ENCODE data around the gene MTERF4. TPM values are rescaled to one million over a fixed set of nuclear protein-coding genes. Genes with fewer than 3 reads are reported as not detected.

The MTERF4 gene
- total RNA-seq, 1 donor from 2014 or later = 28.2 TPM

DNA sequence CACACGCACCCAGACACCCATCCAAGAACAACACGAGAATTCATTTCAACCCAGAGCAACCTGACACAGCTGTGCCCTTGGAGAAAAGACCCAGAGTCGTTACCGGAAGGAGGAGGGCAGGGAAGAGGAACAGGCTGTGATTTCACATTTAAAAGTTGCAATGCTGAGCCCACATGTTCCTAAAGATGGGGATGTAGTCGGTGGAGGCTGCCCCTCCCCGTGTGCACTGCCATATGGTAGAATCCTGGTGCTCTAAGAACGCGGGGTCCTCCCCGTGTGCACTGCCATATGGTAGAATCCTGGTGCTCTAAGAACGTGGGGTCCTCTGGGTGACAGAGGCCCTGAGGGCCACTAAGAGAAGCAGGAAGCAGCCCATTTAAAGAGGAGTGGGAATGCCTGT, 10.9 kb downstream of the MTERF4 start:
- DNase-seq (ENCODE audit: extremely low read depth, low read depth, low spot score) = no peak

GRCh38 chr2:241088791-241089732, 13.0 kb downstream of the MTERF4 start:
- no peak for DNase-seq (ENCODE audit: extremely low read depth, low read depth, low spot score)

DNA sequence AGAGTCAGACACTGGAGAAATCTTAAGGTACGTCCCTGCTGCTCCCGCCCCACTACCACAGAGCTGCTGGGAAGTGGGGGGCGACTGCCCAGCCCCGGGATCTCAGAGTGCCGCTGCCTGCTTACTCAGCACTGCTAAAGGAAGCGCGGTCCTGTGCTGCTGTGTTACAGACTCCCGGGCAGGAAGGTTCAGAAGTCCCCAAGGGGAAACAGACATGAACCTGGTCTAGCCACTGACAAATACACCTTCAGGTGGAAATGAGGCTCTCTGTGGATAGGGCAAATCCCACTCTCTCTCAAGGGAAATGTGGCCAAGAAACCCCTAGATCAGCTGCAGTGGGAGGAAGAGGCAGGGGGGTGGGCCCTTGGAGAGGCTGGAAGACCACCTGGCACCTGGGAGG, 13.7 kb downstream of the MTERF4 start:
- DNase-seq (ENCODE audit: extremely low read depth, low read depth, low spot score) = no peak

- DNase-seq (ENCODE audit: extremely low read depth, low read depth, low spot score) = no peak
These were observed 14.4 kb downstream of the MTERF4 start for GRCh38 chr2:241087420-241088268.

- no peak for DNase-seq (ENCODE audit: extremely low read depth, low read depth, low spot score)
These were observed 17.1 kb downstream of the MTERF4 start for GRCh38 chr2:241084856-241085444.

GRCh38 chr2:241083091-241083415, 19.0 kb downstream of the MTERF4 start:
- DNase-seq (ENCODE audit: extremely low read depth, low read depth, low spot score) = no peak

GRCh38 chr2:241082341-241083090, 19.6 kb downstream of the MTERF4 start:
- no peak for DNase-seq (ENCODE audit: extremely low read depth, low read depth, low spot score)

DNA sequence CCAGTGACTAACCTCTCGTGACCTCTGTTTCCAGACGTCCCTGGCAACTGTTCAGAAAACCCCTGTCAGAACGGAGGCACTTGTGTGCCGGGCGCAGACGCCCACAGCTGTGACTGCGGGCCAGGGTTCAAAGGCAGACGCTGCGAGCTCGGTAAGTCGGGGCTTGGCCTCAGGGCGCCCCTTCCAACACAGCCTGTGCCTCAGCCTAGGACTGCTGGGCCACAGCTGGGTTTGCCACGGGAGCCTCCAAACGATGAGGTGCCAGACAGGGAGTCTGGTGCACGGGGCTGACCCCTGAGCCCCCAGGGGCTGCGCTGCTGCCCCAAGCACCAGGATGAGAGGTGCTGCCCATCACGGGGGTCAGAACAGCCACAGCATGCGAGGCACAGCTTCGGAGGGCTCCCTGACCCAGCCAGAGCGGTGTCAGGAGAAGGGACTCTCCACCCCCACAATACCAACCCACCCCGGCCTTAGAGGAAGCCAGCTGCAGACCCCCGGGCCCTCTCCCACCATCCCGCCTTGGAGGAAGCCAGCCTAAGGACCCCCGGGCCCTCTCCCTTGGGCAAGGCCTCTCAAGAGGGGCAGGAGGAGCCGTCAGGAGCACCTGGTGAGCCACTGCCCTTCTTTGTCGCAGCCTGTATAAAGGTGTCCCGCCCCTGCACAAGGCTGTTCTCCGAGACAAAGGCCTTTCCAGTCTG, 20.3 kb downstream of the MTERF4 start:
- DNase-seq (ENCODE audit: extremely low read depth, low read depth, low spot score) = no peak

DNA sequence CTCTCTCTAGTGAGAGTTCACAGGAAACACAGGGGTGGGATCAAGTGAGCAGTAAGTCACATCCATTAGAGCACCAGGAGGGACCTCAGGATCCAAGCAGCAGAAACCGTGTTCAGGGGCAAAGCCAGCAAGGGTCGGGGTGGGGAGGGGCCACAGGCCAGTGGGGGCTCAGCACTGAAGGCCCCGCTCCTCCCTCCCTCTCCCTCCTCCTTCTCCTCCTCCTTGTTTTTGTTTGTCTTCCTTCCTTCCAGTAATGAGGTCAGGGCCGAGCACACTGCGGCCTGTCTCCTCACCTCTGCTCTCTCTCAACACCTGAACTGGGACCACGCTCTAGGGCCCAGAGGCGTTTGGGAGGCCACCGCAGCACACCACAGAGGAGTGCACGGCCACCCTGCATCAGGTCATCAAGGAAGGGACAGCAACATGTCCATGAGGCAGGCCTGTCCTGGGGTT, 20.9 kb downstream of the MTERF4 start:
- DNase-seq (ENCODE audit: extremely low read depth, low read depth, low spot score) = no peak

DNA sequence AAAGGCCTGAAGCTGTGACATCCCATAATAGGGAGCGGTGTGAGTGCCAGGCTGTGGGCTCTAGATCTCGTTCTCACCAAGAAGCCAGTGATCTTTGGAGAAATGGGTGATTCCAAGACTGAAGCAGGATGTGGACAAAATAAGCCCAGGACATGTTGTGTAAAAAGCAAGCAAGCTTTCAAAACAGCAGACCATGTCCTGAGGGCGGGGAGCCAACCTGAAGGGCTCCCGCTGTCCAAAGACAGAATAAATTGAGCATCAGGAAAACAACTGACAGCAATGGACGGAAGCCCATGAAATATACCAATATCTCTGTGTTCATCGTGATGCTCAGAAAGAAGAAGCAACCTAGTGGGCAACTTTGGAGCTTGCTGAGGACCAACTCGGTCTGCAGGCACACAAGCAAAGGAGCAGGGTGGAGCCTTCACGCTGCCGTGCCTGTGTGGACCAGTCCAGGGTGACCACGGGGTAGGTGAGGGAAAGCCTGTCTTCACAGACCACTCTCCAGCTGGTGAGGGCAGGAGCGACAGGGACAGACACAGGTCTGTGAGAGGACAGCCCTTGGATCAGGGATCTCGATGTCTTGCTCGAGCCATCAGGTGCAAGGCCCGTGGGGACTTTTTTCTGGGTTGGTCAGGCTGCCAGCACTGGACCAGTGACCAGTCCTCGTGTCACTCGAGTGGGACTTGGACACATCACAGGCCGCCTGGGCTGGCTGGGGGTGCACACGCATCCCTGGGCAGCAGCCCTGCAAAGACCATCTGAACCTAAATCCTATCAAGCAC, 21.5 kb downstream of the MTERF4 start:
- DNase-seq (ENCODE audit: extremely low read depth, low read depth, low spot score) = no peak

DNA sequence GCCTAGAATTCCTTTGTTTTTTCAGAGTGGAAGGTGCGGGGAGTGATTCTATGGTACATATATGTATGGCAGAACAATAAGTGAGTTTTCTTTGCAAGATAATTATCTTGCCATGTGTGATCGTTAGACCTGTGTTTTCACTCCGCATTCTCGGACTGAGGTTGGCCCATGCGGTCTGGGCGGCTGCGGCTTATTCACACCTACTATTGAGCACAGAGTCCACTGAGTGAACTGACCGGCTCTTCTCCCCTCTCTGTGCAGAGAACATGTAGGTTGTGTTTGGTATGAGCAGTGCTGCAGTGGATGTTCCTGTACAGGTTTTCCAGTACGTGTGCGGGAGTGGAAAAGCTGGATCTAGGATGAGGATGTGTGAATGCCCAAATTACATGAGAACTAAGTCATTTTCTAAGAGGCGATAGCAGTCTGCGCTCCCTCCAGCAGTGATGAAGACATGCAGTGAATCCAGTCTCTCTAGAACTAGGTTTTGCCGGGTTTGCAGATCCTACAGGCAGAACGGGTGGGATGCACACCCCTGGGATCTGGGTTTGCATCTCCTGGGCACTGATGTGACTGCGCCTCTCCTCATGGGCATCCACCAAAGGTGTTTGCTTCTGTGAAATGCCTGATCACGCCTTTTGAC, 27.1 kb downstream of the MTERF4 start:
- DNase-seq (ENCODE audit: extremely low read depth, low read depth, low spot score) = no peak

GRCh38 chr2:241074065-241074818, 27.8 kb downstream of the MTERF4 start:
- DNase-seq (ENCODE audit: extremely low read depth, low read depth, low spot score) = no peak

GRCh38 chr2:241073166-241074064, 28.7 kb downstream of the MTERF4 start:
- no peak for DNase-seq (ENCODE audit: extremely low read depth, low read depth, low spot score)

DNA sequence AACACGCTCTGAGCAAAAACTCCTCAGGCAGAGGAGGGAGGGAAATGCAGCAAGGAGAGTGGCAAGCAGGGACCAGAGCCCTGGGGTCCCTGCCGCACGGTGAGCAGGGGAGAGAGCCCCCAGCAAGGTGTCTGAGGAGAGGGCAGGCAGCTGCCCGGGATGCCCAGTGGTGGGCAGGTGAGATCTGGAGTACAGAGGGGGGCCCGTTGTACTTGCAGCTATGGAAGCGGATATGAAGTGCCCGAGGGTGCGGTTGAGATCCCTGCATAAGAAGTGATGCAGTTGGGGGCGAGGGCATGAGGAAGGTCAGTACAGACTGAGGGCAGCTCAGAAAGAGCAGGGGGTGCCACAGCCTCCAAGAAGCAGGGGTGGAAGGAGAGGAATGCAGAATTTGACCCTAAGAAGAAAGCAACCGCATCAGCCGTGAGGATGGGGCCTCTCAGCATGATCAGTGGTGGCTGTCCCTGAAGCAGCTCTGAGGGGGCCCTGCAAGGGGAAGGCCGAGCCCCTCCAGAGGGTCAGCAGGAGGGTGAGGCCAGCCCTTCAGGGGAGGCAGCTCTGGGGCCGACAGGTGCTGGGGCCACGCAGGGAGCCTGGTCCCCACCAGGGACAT, 29.4 kb downstream of the MTERF4 start:
- DNase-seq (ENCODE audit: extremely low read depth, low read depth, low spot score) = no peak

DNA sequence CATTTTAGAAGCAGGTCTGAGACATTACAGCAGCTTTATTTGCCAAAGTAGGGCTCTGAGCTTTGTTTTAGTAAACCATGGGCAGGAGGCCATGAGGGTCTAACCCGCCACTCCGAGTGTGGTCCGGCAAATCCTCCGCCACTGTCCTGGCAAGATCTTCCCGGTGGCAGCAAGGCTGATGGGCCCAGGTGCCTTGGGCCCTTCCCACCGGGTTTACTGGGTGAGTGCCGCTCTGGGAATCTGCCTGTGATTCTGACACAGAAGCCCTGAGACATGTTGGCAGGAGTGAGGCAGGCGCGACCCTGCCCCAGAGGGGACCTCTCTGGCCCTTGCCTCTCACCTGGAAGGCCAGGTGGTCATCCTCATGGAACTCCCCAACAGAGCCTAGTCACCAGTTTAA, 29.9 kb downstream of the MTERF4 start:
- DNase-seq (ENCODE audit: extremely low read depth, low read depth, low spot score) = no peak

DNA sequence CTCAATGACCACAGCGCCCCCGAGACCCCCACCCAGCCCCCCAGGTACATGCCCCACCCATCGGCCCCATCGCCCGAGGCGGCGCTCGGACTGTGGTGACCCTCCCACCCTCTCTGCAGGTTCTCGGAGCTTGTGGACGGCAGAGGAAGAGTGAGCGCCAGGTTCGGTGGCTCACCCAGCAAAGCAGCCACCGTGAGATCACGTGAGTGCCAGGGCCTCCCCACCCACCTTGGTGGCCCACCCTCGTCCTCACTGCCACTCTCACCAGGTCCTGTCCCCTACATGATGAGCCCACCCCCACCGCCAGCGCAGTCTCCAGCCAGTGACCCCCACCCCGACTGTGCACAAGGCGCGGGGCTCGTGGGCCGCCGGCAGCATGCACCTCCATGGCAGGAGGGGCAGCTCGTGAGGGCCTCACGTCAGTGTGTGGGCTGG, 30.4 kb downstream of the MTERF4 start:
- no peak for DNase-seq (ENCODE audit: extremely low read depth, low read depth, low spot score)

Data from glomerular endothelial cell (primary cell).